ENCODE measurements around the gene NDRG3.

Gene NDRG3

GRCh38 chr20:36605399-36606157 is 140.3 kb downstream of the NDRG3 start, which contains the start of gene RAB5IF:
Gene RAB5IF, plus strand, starts transcription at chr20:36605779. Its CDS starts 173 bp downstream, at chr20:36605952.
- TF ChIP-seq GATA3 (IDR thresholded peaks at IDR 0.05; ENCODE audit: low read depth, low read length), result no peak
- TF ChIP-seq GATA2 (IDR thresholded peaks at IDR 0.05; ENCODE audit: low read depth, low read length), result no peak

- TF ChIP-seq GATA2 (IDR thresholded peaks at IDR 0.05; ENCODE audit: low read depth, low read length) (no peak), GATA3 (IDR thresholded peaks at IDR 0.05; ENCODE audit: low read depth, low read length) (no peak)
Measured at GRCh38 chr20:36604952-36605398, 140.9 kb downstream of the NDRG3 start.

Data from SH-SY5Y (cell line).